ENCODE data around the gene TBX15. TPM values are rescaled to one million over a fixed set of nuclear protein-coding genes. Genes with fewer than 3 reads are reported as not detected.

Gene TBX15
- total and polyA plus RNA-seq, 9 of the 15 experiments (the other 6 are each of a cell fraction or from before 2014, with no cell fraction given), result 0.03 to 3.4 (median 2.3) TPM

GRCh38 chr1:118963456-118964430 is 24.4 kb downstream of the TBX15 start (continued):
- TF ChIP-seq, protein P1, sequence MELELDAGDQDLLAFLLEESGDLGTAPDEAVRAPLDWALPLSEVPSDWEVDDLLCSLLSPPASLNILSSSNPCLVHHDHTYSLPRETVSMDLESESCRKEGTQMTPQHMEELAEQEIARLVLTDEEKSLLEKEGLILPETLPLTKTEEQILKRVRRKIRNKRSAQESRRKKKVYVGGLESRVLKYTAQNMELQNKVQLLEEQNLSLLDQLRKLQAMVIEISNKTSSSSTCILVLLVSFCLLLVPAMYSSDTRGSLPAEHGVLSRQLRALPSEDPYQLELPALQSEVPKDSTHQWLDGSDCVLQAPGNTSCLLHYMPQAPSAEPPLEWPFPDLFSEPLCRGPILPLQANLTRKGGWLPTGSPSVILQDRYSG (tag; conservative IDR thresholded peaks at IDR 0.05; ENCODE audit: low read depth), result peak; percentile 64; the same call in 1 of the 2 replicates
- TF ChIP-seq TCF3 (CRISPR knock-in tag; IDR thresholded peaks at IDR 0.05) (no peak), BHLHE40 (IDR thresholded peaks at IDR 0.05; ENCODE audit: low read length) (no peak), ZNF507 (tag; conservative IDR thresholded peaks at IDR 0.05) (no peak), ZBTB9 (CRISPR knock-in tag; IDR thresholded peaks at IDR 0.05) (peak; percentile 44; the same call in 1 of the 2 replicates), PML (IDR thresholded peaks at IDR 0.05; ENCODE audit: low read length) (no peak), ASH1L (IDR thresholded peaks at IDR 0.05; ENCODE audit: borderline replicate concordance, low read depth, partially characterized antibody) (no peak), JUN (IDR thresholded peaks at IDR 0.05; ENCODE audit: borderline replicate concordance, low read depth, low read length) (peak; percentile 84), JUN (CRISPR knock-in tag; IDR thresholded peaks at IDR 0.05; ENCODE audit: borderline replicate concordance) (no peak), HSF4 (CRISPR knock-in tag; IDR thresholded peaks at IDR 0.05; ENCODE audit: borderline replicate concordance) (no peak; the same call in 1 of the 2 replicates), IRF1 (CRISPR knock-in tag; IDR thresholded peaks at IDR 0.05; ENCODE audit: borderline replicate concordance) (no peak), ZNF384 (IDR thresholded peaks at IDR 0.05; ENCODE audit: low read depth, low read length) (no peak), ZNF311 (CRISPR knock-in tag; IDR thresholded peaks at IDR 0.05) (peak; percentile 89), BCLAF1 (IDR thresholded peaks at IDR 0.05; ENCODE audit: borderline replicate concordance in 1 of 2, control insufficient read depth in 1 of 2, low read depth in 2 of 2, low read length in 1 of 2) (no peak), ELF2 (CRISPR knock-in tag; IDR thresholded peaks at IDR 0.05) (peak; percentile 77)
- TF ChIP-seq, protein P2, sequence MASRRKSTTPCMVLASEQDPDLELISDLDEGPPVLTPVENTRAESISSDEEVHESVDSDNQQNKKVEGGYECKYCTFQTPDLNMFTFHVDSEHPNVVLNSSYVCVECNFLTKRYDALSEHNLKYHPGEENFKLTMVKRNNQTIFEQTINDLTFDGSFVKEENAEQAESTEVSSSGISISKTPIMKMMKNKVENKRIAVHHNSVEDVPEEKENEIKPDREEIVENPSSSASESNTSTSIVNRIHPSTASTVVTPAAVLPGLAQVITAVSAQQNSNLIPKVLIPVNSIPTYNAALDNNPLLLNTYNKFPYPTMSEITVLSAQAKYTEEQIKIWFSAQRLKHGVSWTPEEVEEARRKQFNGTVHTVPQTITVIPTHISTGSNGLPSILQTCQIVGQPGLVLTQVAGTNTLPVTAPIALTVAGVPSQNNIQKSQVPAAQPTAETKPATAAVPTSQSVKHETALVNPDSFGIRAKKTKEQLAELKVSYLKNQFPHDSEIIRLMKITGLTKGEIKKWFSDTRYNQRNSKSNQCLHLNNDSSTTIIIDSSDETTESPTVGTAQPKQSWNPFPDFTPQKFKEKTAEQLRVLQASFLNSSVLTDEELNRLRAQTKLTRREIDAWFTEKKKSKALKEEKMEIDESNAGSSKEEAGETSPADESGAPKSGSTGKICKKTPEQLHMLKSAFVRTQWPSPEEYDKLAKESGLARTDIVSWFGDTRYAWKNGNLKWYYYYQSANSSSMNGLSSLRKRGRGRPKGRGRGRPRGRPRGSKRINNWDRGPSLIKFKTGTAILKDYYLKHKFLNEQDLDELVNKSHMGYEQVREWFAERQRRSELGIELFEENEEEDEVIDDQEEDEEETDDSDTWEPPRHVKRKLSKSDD (conservative IDR thresholded peaks at IDR 0.05; ENCODE audit: low read length), result no peak
